Left cardiac atrium (tissue), 4 donors: ENCODE measurements around the gene MKI67. TPM values are rescaled to one million over a fixed set of nuclear protein-coding genes. Genes with fewer than 3 reads are reported as not detected.

ENCODE experiments used
- ATAC-seq, 2 donors: fragments of 200-7000 bp; cut with Tn5 transposase; one replicate each; pipeline ENCODE4 v1.9.1; 2020; ENCODE audit warnings: mild to moderate bottlenecking in 2 of 2, moderate library complexity in 2 of 2
- DNase-seq: peaks from one replicate; pipeline ENCODE4 v3.0.0-alpha.2; 2020
- intact Hi-C, 2 donors: fragments of 100-400 bp; cut with DNase I; formaldehyde crosslinking; loops; one replicate each; pipeline versions ENCODE4 v1.14.1 to v1.15.1; 2022 to 2023
- total RNA-seq, 2 donors: library from RNA; stranded (reverse); fragmentation: NEBNext Ultra II Directional; extraction: Animal tissue kit (Norgen Biotek cat#: 25700); gene quantifications; one replicate each; pipeline ENCODE4 v1.2.1, GENCODE V29; 2021
- donor health status: DM: no; HTN: yes; CAD: no.
- donor health status: DM: no; HTN: yes; CAD: no; lungs with severe emphysema.
- donor health status: DM: yes; HTN: yes; CAD: no.
- donor health status: Dilated cardiomyopathy.

Gene MKI67
- total RNA-seq, 2 donors from 2014 or later, result 0.50 to 2.7 TPM

- DNase-seq, result no peak
- intact Hi-C loops, result no loop called here
- ATAC-seq, result no peak
Observed at GRCh38 chr10:128059266-128059981, 66.8 kb downstream of the MKI67 start.

- DNase-seq (no peak), ATAC-seq (no peak)
- intact Hi-C loops, result no loop called here
Observed at GRCh38 chr10:128058750-128059134, 67.5 kb downstream of the MKI67 start.

- no peak for ATAC-seq
- no peak for DNase-seq
- intact Hi-C loops, result no loop called here
Observed at GRCh38 chr10:128058106-128058749, 68.0 kb downstream of the MKI67 start.

- intact Hi-C loops, result no loop called here
- DNase-seq (no peak), ATAC-seq (no peak)
Observed at GRCh38 chr10:128056303-128057050, 69.7 kb downstream of the MKI67 start.

- DNase-seq (no peak), ATAC-seq (no peak)
- intact Hi-C loops, result no loop called here
Observed at GRCh38 chr10:128055061-128055868, 71.0 kb downstream of the MKI67 start.

- DNase-seq (no peak), ATAC-seq (peak in 1 of 2 donors; percentile 17)
- intact Hi-C loops, result no loop called here
Observed at GRCh38 chr10:128054163-128054970, 71.9 kb downstream of the MKI67 start.

GRCh38 chr10:128053356-128053755 lies 72.9 kb downstream of the MKI67 start:
- no peak for DNase-seq
- ATAC-seq, result no peak
- intact Hi-C loops, result no loop called here

GRCh38 chr10:128052696-128053095 lies 73.5 kb downstream of the MKI67 start:
- DNase-seq (no peak), ATAC-seq (no peak)
- intact Hi-C loops, result no loop called here

GRCh38 chr10:128051548-128051947 lies 74.7 kb downstream of the MKI67 start:
- no peak for ATAC-seq
- intact Hi-C loops, result no loop called here
- no peak for DNase-seq

GRCh38 chr10:128050936-128051335 lies 75.3 kb downstream of the MKI67 start:
- DNase-seq, result no peak
- ATAC-seq, result peak in 1 of 2 donors; percentile 6

GRCh38 chr10:128050121-128050516 lies 76.1 kb downstream of the MKI67 start:
- ATAC-seq, result no peak
- intact Hi-C loops, result no loop called here
- DNase-seq, result no peak

More at GRCh38 chr10:128050936-128051335, 75.3 kb downstream of the MKI67 start:
- intact Hi-C loops, result no loop called here

- no peak for DNase-seq
- intact Hi-C loops, result no loop called here
- ATAC-seq, result no peak
Observed at GRCh38 chr10:128049226-128050120, 76.8 kb downstream of the MKI67 start.

- ATAC-seq, result no peak
- no peak for DNase-seq
- intact Hi-C loops, result no loop called here
Observed at GRCh38 chr10:128048819-128049210, 77.4 kb downstream of the MKI67 start.

- ATAC-seq (peak; percentile 79 to 80), DNase-seq (no peak)
- intact Hi-C loops, result no loop called here
Observed at GRCh38 chr10:128047991-128048818, 78.0 kb downstream of the MKI67 start.

GRCh38 chr10:128047351-128047750 lies 78.9 kb downstream of the MKI67 start:
- DNase-seq, result peak; percentile 81
- ATAC-seq, result peak; percentile 80 to 89
- intact Hi-C loops, result no loop called here

GRCh38 chr10:128046953-128047290 lies 79.3 kb downstream of the MKI67 start:
- DNase-seq, result no peak
- intact Hi-C loops, result no loop called here

More at GRCh38 chr10:128046953-128047290, 79.3 kb downstream of the MKI67 start:
- no peak for ATAC-seq
